Activated CD8-positive, alpha-beta memory T cell treated with anti-CD3 and anti-CD28 coated beads for 48 hours (primary cell): Measurements from ENCODE around the gene CTAGE8.
"Not testable (repeated sequence)": the region's sequence is repeated elsewhere in the genome, so short reads cannot be mapped to it uniquely, and the experiment has no call there.

ENCODE experiments used
- DNase-seq, 3 experiments: peaks; one replicate each; pipeline ENCODE4 v3.0.0-alpha.2; 2020; ENCODE audit warnings: low read depth in 2 of 3, low spot score in 2 of 3

CTAGE8 gene

GRCh38 chr7:144269188-144269587 is at the start of gene CTAGE8:
CTAGE8 (minus strand) TSS chr7:144269288; CDS start chr7:144269250, 38 bp downstream.
- not testable (repeated sequence) for DNase-seq

- DNase-seq = not testable (repeated sequence)
Observed at GRCh38 chr7:144317537-144317936, 48.4 kb upstream of the CTAGE8 start.

- not testable (repeated sequence) for DNase-seq
Observed at GRCh38 chr7:144311872-144312469, 42.9 kb upstream of the CTAGE8 start, which contains the start of gene OR2A1. OR2A1 (plus strand) TSS chr7:144312419; CDS start chr7:144318125, 5,706 bp downstream.

GRCh38 chr7:144311218-144311617 is 42.1 kb upstream of the CTAGE8 start:
- DNase-seq = not testable (repeated sequence)

DNA sequence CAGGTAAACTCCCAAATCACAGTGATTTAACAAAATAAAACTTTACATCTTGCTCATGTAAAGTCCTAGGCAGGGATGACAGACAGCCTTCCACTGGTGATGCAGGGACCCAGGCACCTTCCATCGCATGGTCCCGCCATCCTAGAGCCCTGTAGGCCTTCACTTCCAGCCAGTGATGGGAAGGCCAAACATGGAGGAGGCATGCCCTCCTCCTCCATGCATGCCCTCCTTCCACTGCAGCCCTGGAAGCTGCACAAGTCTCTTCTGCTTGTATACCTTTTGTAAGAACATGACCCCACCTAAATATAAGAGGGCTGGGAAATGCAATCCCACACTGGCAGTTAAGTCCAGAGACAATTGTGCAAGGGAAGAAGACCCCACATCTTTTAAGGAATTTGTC is 40.6 kb upstream of the CTAGE8 start:
- not testable (repeated sequence) for DNase-seq

DNA sequence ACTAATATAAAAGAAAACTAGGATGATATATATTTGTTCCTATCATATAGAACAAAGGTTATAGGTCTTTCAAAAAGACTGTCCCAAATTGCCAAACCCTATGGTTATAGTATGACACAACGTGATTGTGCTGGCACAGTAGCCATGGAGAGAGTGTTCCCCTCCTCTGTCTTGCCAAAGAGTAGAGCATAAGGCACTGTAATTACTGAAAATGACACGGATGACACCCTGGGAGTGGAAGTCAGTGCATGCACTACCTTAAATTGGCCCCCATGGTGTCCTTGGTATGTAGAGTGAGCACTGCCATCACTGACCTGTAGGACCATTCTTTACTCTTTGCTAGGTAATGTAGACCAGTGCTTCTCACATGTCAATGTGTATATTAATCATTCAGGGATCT is 36.1 kb upstream of the CTAGE8 start:
- not testable (repeated sequence) for DNase-seq

GRCh38 chr7:144303607-144304006 is 34.5 kb upstream of the CTAGE8 start:
- DNase-seq = not testable (repeated sequence)

DNA sequence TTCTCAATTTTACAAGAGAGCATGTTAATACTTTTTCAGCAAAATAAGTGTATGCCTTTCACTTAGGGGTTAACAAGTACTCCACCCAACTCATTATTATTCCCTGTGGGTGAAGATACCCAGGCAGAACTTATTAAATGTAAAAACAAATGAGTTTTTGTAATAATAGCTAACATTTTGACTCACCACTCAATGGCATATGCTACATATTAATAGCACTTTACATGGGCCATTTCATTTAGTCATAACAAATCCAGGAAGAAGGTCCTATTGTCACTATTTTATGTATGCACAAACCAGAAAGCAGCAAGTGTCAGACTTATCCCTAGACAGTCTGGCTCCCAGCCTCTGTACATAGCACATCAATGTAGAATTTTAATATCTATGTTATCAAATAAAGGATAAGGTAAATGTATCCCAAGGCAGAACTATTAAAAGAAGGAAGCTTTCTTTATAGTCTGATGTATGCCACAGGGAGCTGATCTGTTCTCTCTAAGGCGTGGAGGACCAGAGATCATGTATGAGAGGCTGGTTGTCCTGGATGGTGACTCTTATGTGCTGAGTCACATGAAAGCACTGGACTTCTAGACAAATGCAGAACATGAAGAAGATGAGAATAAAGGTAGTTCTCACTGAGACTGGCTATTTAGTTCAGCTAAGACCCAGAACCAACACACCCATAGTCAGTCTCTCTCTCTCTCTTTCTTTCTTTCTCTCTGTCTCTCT is 33.7 kb upstream of the CTAGE8 start:
- DNase-seq = not testable (repeated sequence)

DNA sequence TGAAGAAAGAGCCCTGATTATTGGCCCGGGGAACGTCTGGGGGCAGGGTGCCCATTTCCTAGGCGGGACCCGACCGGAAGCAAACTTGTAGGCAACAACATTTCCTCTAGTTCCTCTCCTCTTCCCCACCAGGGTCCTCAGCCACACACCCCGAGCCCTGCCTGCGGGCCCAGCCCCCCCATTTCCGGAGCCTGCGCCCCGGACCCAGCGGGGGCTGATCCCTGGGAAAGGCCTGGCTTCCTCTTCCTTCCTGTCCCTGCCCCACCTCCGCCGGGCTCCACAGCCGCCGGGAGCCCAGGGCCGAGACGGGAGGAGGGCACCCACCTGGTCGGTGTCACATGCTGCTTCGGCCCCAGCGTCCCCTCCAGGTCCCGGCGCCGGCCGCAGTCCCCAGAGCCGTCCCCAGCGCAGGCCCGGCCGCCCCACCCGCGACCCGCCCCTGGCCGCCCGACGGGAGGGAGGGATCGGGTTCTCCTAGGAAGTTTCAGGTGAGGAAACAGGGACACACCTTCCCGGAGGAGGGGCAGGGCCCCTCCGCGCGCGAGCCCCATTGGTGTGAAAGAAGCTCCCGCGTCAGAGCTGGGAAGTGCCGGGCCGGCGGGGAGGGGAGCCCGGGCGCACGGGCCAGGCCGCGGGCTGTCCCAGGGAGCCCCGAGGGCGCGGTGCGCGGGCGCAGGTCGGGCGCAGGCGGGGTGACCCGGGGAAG is 24.9 kb upstream of the CTAGE8 start:
- DNase-seq = not testable (repeated sequence)

GRCh38 chr7:144292384-144293161 is 23.5 kb upstream of the CTAGE8 start:
- DNase-seq = not testable (repeated sequence)

GRCh38 chr7:144291607-144292006 is 22.5 kb upstream of the CTAGE8 start:
- DNase-seq = not testable (repeated sequence)

GRCh38 chr7:144287171-144287784 is 18.2 kb upstream of the CTAGE8 start:
- DNase-seq = not testable (repeated sequence)

GRCh38 chr7:144283716-144284115 is 14.6 kb upstream of the CTAGE8 start:
- DNase-seq = not testable (repeated sequence)

DNA sequence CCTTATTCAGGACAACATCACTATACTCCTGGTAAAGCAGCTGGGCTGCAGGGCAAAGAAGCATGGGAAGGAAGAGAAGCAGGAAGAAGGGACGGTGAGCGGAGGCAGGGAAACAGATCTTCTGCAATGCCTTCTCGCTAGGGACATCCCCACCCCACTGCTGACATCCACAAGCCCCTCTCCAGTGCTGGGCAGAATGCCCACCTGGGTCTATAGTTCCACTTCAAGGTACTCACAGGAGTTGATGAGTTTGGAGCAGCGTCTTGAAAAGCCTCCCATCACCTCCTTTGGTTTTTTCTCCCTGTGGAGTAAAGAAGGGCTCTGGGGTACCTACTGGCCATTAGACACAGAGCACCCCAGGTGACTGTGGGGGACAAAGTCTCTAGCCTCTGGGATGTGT is 13.4 kb upstream of the CTAGE8 start:
- DNase-seq = not testable (repeated sequence)

DNA sequence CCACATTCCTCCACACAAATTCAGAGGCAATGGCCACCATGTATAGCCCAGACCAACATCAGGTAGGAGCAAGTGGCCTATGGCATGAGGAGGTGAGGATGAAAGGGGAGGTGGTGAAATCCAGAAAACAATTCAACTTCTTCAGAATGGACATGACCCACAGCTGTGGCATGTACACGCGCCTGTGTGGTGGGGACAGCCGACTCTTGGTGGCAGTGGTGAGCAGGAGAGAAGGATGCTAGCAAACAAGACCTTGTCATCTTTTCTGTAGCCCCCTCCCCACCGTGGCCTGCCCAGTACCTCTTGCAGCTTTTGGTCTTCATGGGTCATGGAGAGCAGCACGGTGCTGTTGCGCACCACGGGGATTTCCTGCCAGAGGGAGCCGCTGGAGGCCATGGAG is 12.9 kb upstream of the CTAGE8 start:
- not testable (repeated sequence) for DNase-seq

DNA sequence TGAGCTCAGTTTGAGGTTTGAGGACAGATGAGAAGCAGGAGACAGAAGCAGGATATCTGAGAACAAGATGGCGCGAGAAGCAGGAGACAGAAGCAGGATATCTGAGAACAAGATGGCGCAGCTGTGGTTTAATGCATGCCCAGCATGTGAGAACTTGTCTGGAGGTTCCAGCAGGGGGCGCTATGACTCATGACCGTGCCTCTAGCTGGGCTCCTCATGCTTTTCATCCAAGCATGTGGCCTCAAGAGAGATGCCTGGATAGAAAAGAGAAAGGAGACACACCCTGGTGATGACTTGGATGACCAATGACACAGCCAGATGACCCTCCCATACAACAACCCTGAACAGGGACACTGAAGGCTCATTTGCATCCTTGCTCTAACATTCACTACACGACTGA is 10.9 kb upstream of the CTAGE8 start:
- not testable (repeated sequence) for DNase-seq

DNA sequence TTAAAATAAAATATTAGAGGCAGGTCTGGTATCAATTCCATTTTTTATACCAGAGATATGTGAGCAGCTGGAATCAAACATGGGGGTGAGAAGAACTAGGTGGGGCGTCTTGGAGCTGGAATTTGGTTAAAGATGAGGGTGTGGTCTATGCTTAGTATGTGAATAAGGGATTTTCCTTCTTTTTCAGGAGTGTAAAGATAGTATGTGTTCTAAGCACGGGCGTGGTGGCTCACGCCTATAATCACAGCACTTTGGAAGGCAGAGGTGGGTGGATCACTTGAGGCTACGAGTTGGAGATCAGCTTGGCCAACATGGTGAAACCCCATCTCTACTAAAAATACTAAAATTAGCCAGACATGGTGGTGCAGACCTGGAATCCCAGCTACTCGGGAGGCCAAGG is 6.2 kb upstream of the CTAGE8 start:
- not testable (repeated sequence) for DNase-seq

DNA sequence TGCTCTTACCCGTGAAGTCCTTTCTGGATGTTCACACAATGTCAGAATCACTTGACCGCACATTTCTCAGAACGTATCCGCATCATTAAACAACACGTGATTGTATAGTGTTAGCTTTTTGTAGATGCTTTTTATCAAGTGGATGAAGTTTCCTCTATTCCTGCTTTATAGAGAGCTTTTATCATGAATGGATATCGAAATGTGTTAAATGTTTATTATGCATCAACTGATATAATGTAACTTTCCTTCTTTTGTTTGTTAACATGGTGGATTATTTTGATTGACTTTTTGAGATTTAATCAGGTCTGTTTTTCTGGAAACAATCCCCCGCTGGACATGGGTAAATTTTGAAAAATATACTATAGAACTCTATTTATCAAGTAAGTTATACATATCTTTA is 4.4 kb downstream of the CTAGE8 start, which contains the start of gene OR2A7:
Gene OR2A7, minus strand, starts transcription at position 101 of the 400 bp plus-strand sequence. CDS start 5,164 bp downstream, outside the sequence.
- DNase-seq = not testable (repeated sequence)

GRCh38 chr7:144262128-144262527 is 7.0 kb downstream of the CTAGE8 start:
- not testable (repeated sequence) for DNase-seq

GRCh38 chr7:144259067-144259466 is 10.0 kb downstream of the CTAGE8 start:
- not testable (repeated sequence) for DNase-seq
